HepG2 (cell line): Measurements from ENCODE around the gene ARSB. TPM values are rescaled to one million over a fixed set of nuclear protein-coding genes. Genes with fewer than 3 reads are reported as not detected.

Experiments
- ATAC-seq: fragments of 200-7000 bp; cut with Tn5 transposase; 3 replicates; pipeline ENCODE4 v1.9.1; 2020; ENCODE audit warnings: mild to moderate bottlenecking, moderate library complexity
- BruUV-seq: library from RNA; stranded (reverse); fragments of 400-500 nt; replicated peaks from 2 replicates; lab custom pipeline; 2021; lab: Mats Ljungman, UMichigan
- CTCF ChIA-PET: fragments of 300-600 bp; formaldehyde crosslinking; extraction: SDS; loops from one replicate; lab custom pipeline; 2021; ENCODE audit warnings: low total read pairs, inconsistent platforms, low intra/inter-chr PET ratio; lab: Yijun Ruan, JAX
- POLR2A ChIA-PET: fragments of 350-600 bp; sonication (Branson Sonifier 250); formaldehyde crosslinking; loops from one replicate; lab custom pipeline; 2020; ENCODE audit warnings: antibody characterized with exemption, inconsistent platforms; lab: Yijun Ruan, JAX
- DNase-seq: peaks from one replicate; pipeline ENCODE4 v3.0.0-alpha.2; 2015; ENCODE audit warnings: low spot score
- FAIRE-seq: peaks from 3 replicates; lab custom pipeline; 2011; peaks lifted over from hg19 to GRCh38; lab: Jason Lieb, UNC
- H2AFZ ChIP-seq: one replicate; pipeline ENCODE4 v1.6.1; 2011; ENCODE audit warnings: low read length, inconsistent platforms
- H3K27ac ChIP-seq: fragments of 300-600 bp; 3 replicates; pipeline ENCODE4 v1.8.0; 2011; ENCODE audit warnings: mixed run types, mild to moderate bottlenecking, mixed read lengths, low read length, inconsistent platforms; ENCODE audit not compliant: insufficient read depth; ENCODE audit errors: extremely low read length
- H3K27me3 ChIP-seq, 2 experiments: fragments of 200-600 bp in 1 of 2; 2 replicates in 1 of 2; 3 replicates in 1 of 2; pipeline versions ENCODE4 v1.6.0 to v1.8.0; 2011; ENCODE audit warnings: low read length in 2 of 2, mild to moderate bottlenecking in 2 of 2, moderate library complexity in 2 of 2, inconsistent platforms in 1 of 2; ENCODE audit not compliant: insufficient read depth in 2 of 2, control insufficient read depth in 1 of 2
- H3K36me3 ChIP-seq, 2 experiments: fragments of 200-600 bp in 1 of 2; replicated peaks in 1 of 2; 2 replicates in 1 of 2; 3 replicates in 1 of 2; pipeline versions ENCODE4 v1.5.1 to v1.8.0; 2011; ENCODE audit warnings: low read length in 2 of 2, inconsistent platforms in 1 of 2; ENCODE audit not compliant: insufficient read depth in 2 of 2, control insufficient read depth in 1 of 2
- H3K4me1 ChIP-seq: 2 replicates; pipeline ENCODE4 v1.5.1; 2012; ENCODE audit warnings: low read length, inconsistent platforms; ENCODE audit not compliant: insufficient read depth
- H3K4me2 ChIP-seq: 2 replicates; pipeline ENCODE4 v1.6.0; 2011; ENCODE audit warnings: low read depth, low read length, inconsistent platforms
- H3K4me3 ChIP-seq, 3 experiments: fragments of 200-600 bp in 1 of 3; sonication (generic), shearing (Covaris generic) in 1 of 3; replicated peaks in 1 of 3; 2 replicates each; pipeline ENCODE4 v1.5.1; 2011 to 2016; ENCODE audit warnings: low read length in 3 of 3, inconsistent platforms in 2 of 3, low read depth in 2 of 3, mild to moderate bottlenecking in 2 of 3, control low read depth in 1 of 3, mixed read lengths in 1 of 3; ENCODE audit not compliant: insufficient read depth in 1 of 3
- H3K79me2 ChIP-seq: one replicate; pipeline ENCODE4 v1.6.1; 2011; ENCODE audit warnings: low read length, inconsistent platforms; ENCODE audit not compliant: insufficient read depth
- H3K9ac ChIP-seq: 2 replicates; pipeline ENCODE4 v1.6.0; 2011; ENCODE audit warnings: mild to moderate bottlenecking, low read depth, low read length, inconsistent platforms; ENCODE audit not compliant: insufficient read depth
- H3K9me3 ChIP-seq: 2 replicates; pipeline ENCODE4 v1.5.1; 2012; ENCODE audit warnings: mild to moderate bottlenecking, low read length
- H4K20me1 ChIP-seq: 2 replicates; pipeline ENCODE4 v1.6.0; 2011; ENCODE audit warnings: inconsistent platforms, mild to moderate bottlenecking, low read length, moderate library complexity; ENCODE audit not compliant: insufficient read depth
- EHMT2 ChIP-seq: fragments of 200-600 bp; sonication (generic); IDR thresholded peaks from 2 replicates; pipeline ENCODE4 v1.7.0; 2017; ENCODE audit warnings: antibody characterized with exemption, low read depth, low read length, borderline replicate concordance
- KDM5A ChIP-seq: fragments of 200-600 bp; sonication (generic); IDR thresholded peaks from 2 replicates; pipeline ENCODE4 v1.7.0; 2018; ENCODE audit warnings: antibody characterized with exemption, mild to moderate bottlenecking, low read length, borderline replicate concordance
- MTA1 ChIP-seq: sonication (generic); formaldehyde crosslinking; IDR thresholded peaks from 2 replicates; pipeline ENCODE4 v1.4.0; 2020; ENCODE audit warnings: missing genetic modification reagents, mild to moderate bottlenecking, borderline replicate concordance
- NFE2L1 ChIP-seq: sonication (generic); formaldehyde crosslinking; IDR thresholded peaks from 2 replicates; pipeline ENCODE4 v1.4.0; 2020; ENCODE audit warnings: missing genetic modification reagents, mild to moderate bottlenecking, borderline replicate concordance
- NFYC ChIP-seq: IDR thresholded peaks from 2 replicates; pipeline ENCODE4 v1.6.1; 2016; ENCODE audit warnings: missing genetic modification reagents, missing compliant biosample characterization
- NR2F6 ChIP-seq, 2 experiments: IDR thresholded peaks; 2 replicates each; pipeline ENCODE4 v1.6.1; 2016; ENCODE audit warnings: antibody characterized with exemption in 1 of 2, mild to moderate bottlenecking in 1 of 2
- NR3C1 ChIP-seq: sonication (generic); formaldehyde crosslinking; IDR thresholded peaks from 2 replicates; pipeline ENCODE4 v1.4.0; 2020; ENCODE audit warnings: missing genetic modification reagents
- SNAPC5 ChIP-seq: sonication (generic); formaldehyde crosslinking; IDR thresholded peaks from 2 replicates; pipeline ENCODE4 v1.8.1; 2023; ENCODE audit warnings: mild to moderate bottlenecking, missing genetic modification reagents, borderline replicate concordance
- TBP ChIP-seq: sonication (generic); formaldehyde crosslinking; IDR thresholded peaks from 2 replicates; pipeline ENCODE4 v1.5.0; 2020; ENCODE audit warnings: missing genetic modification reagents
- TEAD2 ChIP-seq: sonication (generic); formaldehyde crosslinking; IDR thresholded peaks from 2 replicates; pipeline ENCODE4 v1.9.0; 2021; ENCODE audit warnings: missing genetic modification reagents
- ZNF205 ChIP-seq: IDR thresholded peaks from 2 replicates; pipeline ENCODE4 v1.6.1; 2018; ENCODE audit warnings: missing biosample characterization, missing genetic modification reagents
- ZNF335 ChIP-seq: sonication (generic); formaldehyde crosslinking; IDR thresholded peaks from 2 replicates; pipeline ENCODE4 v1.4.0; 2020; ENCODE audit warnings: missing genetic modification reagents
- ZNF530 ChIP-seq: sonication (generic); formaldehyde crosslinking; IDR thresholded peaks from 2 replicates; pipeline ENCODE4 v1.5.0; 2020; ENCODE audit warnings: low read depth, mild to moderate bottlenecking, missing genetic modification reagents
- ZNF790 ChIP-seq: sonication (generic); formaldehyde crosslinking; IDR thresholded peaks from 2 replicates; pipeline ENCODE4 v1.8.0; 2022; ENCODE audit warnings: missing genetic modification reagents, mild to moderate bottlenecking, borderline replicate concordance
- ZSCAN29 ChIP-seq: sonication (generic); formaldehyde crosslinking; conservative IDR thresholded peaks from 2 replicates; pipeline ENCODE4 v1.4.0; 2020; ENCODE audit warnings: mild to moderate bottlenecking, missing genetic modification reagents
- WGBS: methylation state at CpG from one replicate; pipeline ENCODE4 v1.1.6; 2017; ENCODE audit warnings: low lambda C conversion rate; 5-methylcytosine and 5-hydroxymethylcytosine counted together
- in situ Hi-C: cut with HindIII; loops from 2 replicates; pipeline ENCODE4 v1.10.0; 2017; ENCODE audit warnings: low pct_unique_long_range_greater_than_20kb; ENCODE audit not compliant: extremely low pct_ligation_motif_present
- intact Hi-C: fragments of 100-400 bp; cut with micrococcal nuclease; formaldehyde crosslinking; loops from one replicate; pipeline ENCODE4 v1.10.0; 2022; ENCODE audit not compliant: unreplicated experiment
- polyA plus RNA-seq, 8 experiments: library from polyadenylated mRNA; depleted of rRNA in 3 of 8; stranded (reverse) in 7 of 8; unstranded in 1 of 8; fragments of >200 nt; fragmentation: Illumina TruSeq in 4 of 8; extraction: Trizol in 4 of 8; gene quantifications; 2 replicates each; pipeline versions ENCODE4 v1.2.1 to v1.2.3, GENCODE V29; 2011 to 2016; ENCODE audit warnings: low read depth in 4 of 8, missing spikeins in 1 of 8, mixed read lengths in 1 of 8; ENCODE audit not compliant: insufficient read depth in 1 of 8
- total RNA-seq, 5 experiments: library from RNA; depleted of rRNA; stranded (reverse); fragments of >200 nt; fragmentation: Illumina TruSeq; extraction: Trizol; gene quantifications; 2 replicates each; pipeline ENCODE4 v1.2.3, GENCODE V29; 2016; ENCODE audit warnings: low read depth in 1 of 5

ARSB gene
- total and polyA plus RNA-seq, 2 of the 13 experiments (the other 11 are each of a cell fraction or from before 2014, with no cell fraction given), result 52.6 to 66.4 TPM

DNA sequence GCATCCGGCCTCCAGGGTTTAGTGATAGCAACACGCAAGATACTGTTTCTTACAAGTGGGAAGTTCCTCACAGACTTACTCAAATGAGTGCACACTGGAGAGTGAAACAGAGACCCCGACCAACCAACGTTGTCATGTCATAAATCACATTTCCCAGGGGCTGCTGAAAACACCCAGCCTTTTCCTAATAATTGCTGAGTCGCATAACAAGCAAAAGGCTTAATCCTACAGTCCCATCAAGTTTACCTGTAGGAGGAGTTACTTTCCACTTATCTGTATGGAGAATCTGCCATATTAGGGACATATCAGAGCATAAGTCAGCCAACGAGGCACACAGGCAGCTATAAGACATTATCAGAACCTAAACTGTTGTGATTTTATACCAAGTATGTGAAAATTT is 180.1 kb downstream of the ARSB start (continued):
- no peak for TF ChIP-seq NR3C1 (CRISPR knock-in tag)
- no peak for TF ChIP-seq ZNF205 (CRISPR knock-in tag)

GRCh38 chr5:78803941-78804340 is 181.2 kb downstream of the ARSB start:
- no peaks in the 10 kb centered on the region for H4K20me1 ChIP-seq
- H3K27ac ChIP-seq, result no peak overlapping the region
- ChIA-PET POLR2A (no interaction called here), CTCF (no interaction called here)
- H3K4me2 ChIP-seq, result no peak overlapping the region
- no peaks in the 10 kb centered on the region for H3K4me1 ChIP-seq
- in situ Hi-C loops, result no loop called here
- no peak overlapping the region for H2AFZ ChIP-seq
- BruUV-seq, result no TSS peak
- DNase-seq (no peak), ATAC-seq (no peak)
- H3K9me3 ChIP-seq, result no peaks in the 10 kb centered on the region
- no peak overlapping the region for H3K4me3 ChIP-seq
- H3K36me3 ChIP-seq, result peaks cover 9 to 24% of the 10 kb centered on the region in 2 experiments; a peak in 4 of 5 replicates
- intact Hi-C loops, result no loop called here
- no peak overlapping the region for H3K9ac ChIP-seq
- TF ChIP-seq EHMT2 (no peak), NR2F6 (IDR thresholded peaks at IDR 0.05) (no peak), NR2F6 (CRISPR knock-in tag; IDR thresholded peaks at IDR 0.05) (no peak), NFE2L1 (CRISPR knock-in tag) (no peak), TBP (no peak), ZSCAN29 (CRISPR knock-in tag) (no peak)
- TF ChIP-seq, all 625 proteins: peak for 0
- H3K79me2 ChIP-seq, result no peaks in the 10 kb centered on the region
- no peaks in the 10 kb centered on the region for H3K27me3 ChIP-seq
- no peak for FAIRE-seq
- WGBS, result 86% methylated on average over 2 of the region's 2 CpGs

- Histone ChIP-seq H3K4me2 (no peak overlapping the region), H4K20me1 (no peaks in the 10 kb centered on the region), H3K9me3 (no peaks in the 10 kb centered on the region), H2AFZ (no peak overlapping the region), H3K79me2 (no peaks in the 10 kb centered on the region)
- in situ Hi-C loops (no loop called here), intact Hi-C loops (no loop called here)
- ChIA-PET POLR2A (no interaction called here), CTCF (no interaction called here)
- no peak for ATAC-seq
- DNase-seq, result no peak
- no peak for FAIRE-seq
- 97% methylated on average over 5 of the region's 6 CpGs for WGBS
- TF ChIP-seq SNAPC5 (CRISPR knock-in tag) (no peak), NFYC (no peak), MTA1 (CRISPR knock-in tag) (no peak), TEAD2 (CRISPR knock-in tag) (no peak), ZNF530 (CRISPR knock-in tag) (no peak), ZNF790 (CRISPR knock-in tag) (no peak), ZNF335 (CRISPR knock-in tag) (no peak), KDM5A (no peak)
- TF ChIP-seq, all 625 proteins: peak for 0
- Histone ChIP-seq H3K27me3 (no peaks in the 10 kb centered on the region), H3K9ac (no peak overlapping the region), H3K4me1 (no peaks in the 10 kb centered on the region), H3K4me3 (no peak overlapping the region), H3K27ac (no peak overlapping the region), H3K36me3 (peaks cover 9 to 24% of the 10 kb centered on the region in 2 experiments; a peak in 4 of 5 replicates)
- BruUV-seq, result no TSS peak
Measured at GRCh38 chr5:78803353-78803752, 181.8 kb downstream of the ARSB start.
